H1 (cell line): ENCODE data around the gene SCD. TPM values are rescaled to one million over a fixed set of nuclear protein-coding genes. Genes with fewer than 3 reads are reported as not detected.

Source experiments
- ATF2 ChIP-seq: IDR thresholded peaks from 2 replicates; pipeline ENCODE4 v1.6.1; 2012; ENCODE audit warnings: low read length, inconsistent platforms
- BACH1 ChIP-seq: IDR thresholded peaks from 2 replicates; pipeline ENCODE4 v1.6.1; 2012; ENCODE audit warnings: low read length, improper control_type of control experiment
- EGR1 ChIP-seq: IDR thresholded peaks from 2 replicates; pipeline ENCODE4 v1.6.1; 2011; ENCODE audit warnings: low read depth, low read length, borderline replicate concordance
- JUND ChIP-seq: IDR thresholded peaks from 2 replicates; pipeline ENCODE4 v1.6.1; 2011; ENCODE audit warnings: mild to moderate bottlenecking, improper control_type of control experiment, low read length
- MAFK ChIP-seq: IDR thresholded peaks from 2 replicates; pipeline ENCODE4 v1.6.1; 2012; ENCODE audit warnings: low read depth, mild to moderate bottlenecking, improper control_type of control experiment, low read length
- POU5F1 ChIP-seq: IDR thresholded peaks from 2 replicates; pipeline ENCODE4 v1.6.1; 2011; ENCODE audit warnings: low read depth, mild to moderate bottlenecking, low read length, moderate library complexity
- SUZ12 ChIP-seq: fragments of 200-600 bp; sonication (generic); IDR thresholded peaks from 2 replicates; pipeline ENCODE4 v1.6.1; 2012; ENCODE audit warnings: mild to moderate bottlenecking, inconsistent platforms, low read length, moderate library complexity, mixed read lengths
- polyA plus RNA-seq, 7 experiments: library from polyadenylated mRNA; depleted of rRNA in 3 of 7; stranded (reverse) in 5 of 7; unstranded in 2 of 7; fragments of >200 nt in 5 of 7; fragments of 200-250 nt in 2 of 7; gene quantifications; 1 replicate in 5 of 7; 2 replicates in 1 of 7; 4 replicates in 1 of 7; pipeline versions ENCODE4 v1.2.1 to v1.2.3, GENCODE V29; 2011 to 2013; ENCODE audit warnings: missing spikeins in 2 of 7, mixed read lengths in 2 of 7
- total RNA-seq: library from RNA; stranded (reverse); fragmentation: NEBNext Ultra II Directional; extraction: Animal tissue kit (Norgen Biotek cat#: 25700); gene quantifications from 2 replicates; pipeline ENCODE4 v1.2.1, GENCODE V29; 2021
- TF ChIP-seq, protein P1 (sequence below): fragments of 300-600 bp; sonication (generic); IDR thresholded peaks from 2 replicates; pipeline ENCODE4 v1.7.1; 2012; ENCODE audit warnings: low read length, moderate library complexity, mild to moderate bottlenecking, inconsistent platforms; ENCODE audit not compliant: insufficient replicate concordance

The SCD gene
- total and polyA plus RNA-seq, 2 of the 8 experiments (the other 6 are each of a cell fraction or from before 2014, with no cell fraction given): 397 to 621 TPM

DNA sequence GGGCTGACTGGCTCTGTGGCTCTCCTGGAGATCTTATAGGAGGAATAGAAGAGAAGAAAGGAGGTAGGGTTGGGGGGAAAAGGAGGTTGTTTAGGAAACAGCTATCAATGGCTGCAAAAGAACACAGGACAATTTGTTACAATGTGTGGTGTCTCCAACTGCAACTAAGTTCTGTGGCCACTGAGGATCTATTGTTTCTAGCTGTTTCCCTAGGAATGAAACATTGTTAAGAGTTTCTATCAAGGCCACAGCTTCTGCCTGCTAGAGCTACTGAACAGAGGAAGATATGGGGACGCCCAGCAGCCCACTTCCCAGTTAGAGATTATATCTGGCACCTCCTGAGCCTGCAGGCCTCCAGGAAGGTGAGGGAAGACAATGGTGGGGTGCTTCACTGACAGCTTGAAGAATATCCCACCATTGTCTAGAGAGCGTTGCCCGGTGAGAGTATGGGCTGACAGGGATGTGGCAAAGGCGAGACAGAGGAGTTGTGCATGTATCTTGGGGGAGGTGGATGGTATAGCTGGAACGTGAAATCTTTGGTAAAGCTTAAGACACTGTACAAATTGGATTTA lies 4.0 kb downstream of the SCD start (continued):
- TF ChIP-seq, protein P1, sequence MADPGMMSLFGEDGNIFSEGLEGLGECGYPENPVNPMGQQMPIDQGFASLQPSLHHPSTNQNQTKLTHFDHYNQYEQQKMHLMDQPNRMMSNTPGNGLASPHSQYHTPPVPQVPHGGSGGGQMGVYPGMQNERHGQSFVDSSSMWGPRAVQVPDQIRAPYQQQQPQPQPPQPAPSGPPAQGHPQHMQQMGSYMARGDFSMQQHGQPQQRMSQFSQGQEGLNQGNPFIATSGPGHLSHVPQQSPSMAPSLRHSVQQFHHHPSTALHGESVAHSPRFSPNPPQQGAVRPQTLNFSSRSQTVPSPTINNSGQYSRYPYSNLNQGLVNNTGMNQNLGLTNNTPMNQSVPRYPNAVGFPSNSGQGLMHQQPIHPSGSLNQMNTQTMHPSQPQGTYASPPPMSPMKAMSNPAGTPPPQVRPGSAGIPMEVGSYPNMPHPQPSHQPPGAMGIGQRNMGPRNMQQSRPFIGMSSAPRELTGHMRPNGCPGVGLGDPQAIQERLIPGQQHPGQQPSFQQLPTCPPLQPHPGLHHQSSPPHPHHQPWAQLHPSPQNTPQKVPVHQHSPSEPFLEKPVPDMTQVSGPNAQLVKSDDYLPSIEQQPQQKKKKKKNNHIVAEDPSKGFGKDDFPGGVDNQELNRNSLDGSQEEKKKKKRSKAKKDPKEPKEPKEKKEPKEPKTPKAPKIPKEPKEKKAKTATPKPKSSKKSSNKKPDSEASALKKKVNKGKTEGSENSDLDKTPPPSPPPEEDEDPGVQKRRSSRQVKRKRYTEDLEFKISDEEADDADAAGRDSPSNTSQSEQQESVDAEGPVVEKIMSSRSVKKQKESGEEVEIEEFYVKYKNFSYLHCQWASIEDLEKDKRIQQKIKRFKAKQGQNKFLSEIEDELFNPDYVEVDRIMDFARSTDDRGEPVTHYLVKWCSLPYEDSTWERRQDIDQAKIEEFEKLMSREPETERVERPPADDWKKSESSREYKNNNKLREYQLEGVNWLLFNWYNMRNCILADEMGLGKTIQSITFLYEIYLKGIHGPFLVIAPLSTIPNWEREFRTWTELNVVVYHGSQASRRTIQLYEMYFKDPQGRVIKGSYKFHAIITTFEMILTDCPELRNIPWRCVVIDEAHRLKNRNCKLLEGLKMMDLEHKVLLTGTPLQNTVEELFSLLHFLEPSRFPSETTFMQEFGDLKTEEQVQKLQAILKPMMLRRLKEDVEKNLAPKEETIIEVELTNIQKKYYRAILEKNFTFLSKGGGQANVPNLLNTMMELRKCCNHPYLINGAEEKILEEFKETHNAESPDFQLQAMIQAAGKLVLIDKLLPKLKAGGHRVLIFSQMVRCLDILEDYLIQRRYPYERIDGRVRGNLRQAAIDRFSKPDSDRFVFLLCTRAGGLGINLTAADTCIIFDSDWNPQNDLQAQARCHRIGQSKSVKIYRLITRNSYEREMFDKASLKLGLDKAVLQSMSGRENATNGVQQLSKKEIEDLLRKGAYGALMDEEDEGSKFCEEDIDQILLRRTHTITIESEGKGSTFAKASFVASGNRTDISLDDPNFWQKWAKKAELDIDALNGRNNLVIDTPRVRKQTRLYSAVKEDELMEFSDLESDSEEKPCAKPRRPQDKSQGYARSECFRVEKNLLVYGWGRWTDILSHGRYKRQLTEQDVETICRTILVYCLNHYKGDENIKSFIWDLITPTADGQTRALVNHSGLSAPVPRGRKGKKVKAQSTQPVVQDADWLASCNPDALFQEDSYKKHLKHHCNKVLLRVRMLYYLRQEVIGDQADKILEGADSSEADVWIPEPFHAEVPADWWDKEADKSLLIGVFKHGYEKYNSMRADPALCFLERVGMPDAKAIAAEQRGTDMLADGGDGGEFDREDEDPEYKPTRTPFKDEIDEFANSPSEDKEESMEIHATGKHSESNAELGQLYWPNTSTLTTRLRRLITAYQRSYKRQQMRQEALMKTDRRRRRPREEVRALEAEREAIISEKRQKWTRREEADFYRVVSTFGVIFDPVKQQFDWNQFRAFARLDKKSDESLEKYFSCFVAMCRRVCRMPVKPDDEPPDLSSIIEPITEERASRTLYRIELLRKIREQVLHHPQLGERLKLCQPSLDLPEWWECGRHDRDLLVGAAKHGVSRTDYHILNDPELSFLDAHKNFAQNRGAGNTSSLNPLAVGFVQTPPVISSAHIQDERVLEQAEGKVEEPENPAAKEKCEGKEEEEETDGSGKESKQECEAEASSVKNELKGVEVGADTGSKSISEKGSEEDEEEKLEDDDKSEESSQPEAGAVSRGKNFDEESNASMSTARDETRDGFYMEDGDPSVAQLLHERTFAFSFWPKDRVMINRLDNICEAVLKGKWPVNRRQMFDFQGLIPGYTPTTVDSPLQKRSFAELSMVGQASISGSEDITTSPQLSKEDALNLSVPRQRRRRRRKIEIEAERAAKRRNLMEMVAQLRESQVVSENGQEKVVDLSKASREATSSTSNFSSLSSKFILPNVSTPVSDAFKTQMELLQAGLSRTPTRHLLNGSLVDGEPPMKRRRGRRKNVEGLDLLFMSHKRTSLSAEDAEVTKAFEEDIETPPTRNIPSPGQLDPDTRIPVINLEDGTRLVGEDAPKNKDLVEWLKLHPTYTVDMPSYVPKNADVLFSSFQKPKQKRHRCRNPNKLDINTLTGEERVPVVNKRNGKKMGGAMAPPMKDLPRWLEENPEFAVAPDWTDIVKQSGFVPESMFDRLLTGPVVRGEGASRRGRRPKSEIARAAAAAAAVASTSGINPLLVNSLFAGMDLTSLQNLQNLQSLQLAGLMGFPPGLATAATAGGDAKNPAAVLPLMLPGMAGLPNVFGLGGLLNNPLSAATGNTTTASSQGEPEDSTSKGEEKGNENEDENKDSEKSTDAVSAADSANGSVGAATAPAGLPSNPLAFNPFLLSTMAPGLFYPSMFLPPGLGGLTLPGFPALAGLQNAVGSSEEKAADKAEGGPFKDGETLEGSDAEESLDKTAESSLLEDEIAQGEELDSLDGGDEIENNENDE: no peak
- no peak for TF ChIP-seq JUND
- no peak for TF ChIP-seq EGR1
- no peak for TF ChIP-seq MAFK
- no peak for TF ChIP-seq POU5F1
- TF ChIP-seq BACH1: no peak
- TF ChIP-seq SUZ12: no peak
- no peak for TF ChIP-seq ATF2
- TF ChIP-seq, all 59 proteins: peak for 0
